Fibroblast of lung (primary cell): ENCODE measurements around the gene THRB. TPM values are rescaled to one million over a fixed set of nuclear protein-coding genes. Genes with fewer than 3 reads are reported as not detected.

Source experiments
- DNase-seq, 2 donors: peaks; one replicate each; pipeline versions ENCODE4 v3.0.0 to v3.0.0-alpha.2; 2010; ENCODE audit warnings: low read depth in 2 of 2
- H2AFZ ChIP-seq: 2 replicates; pipeline ENCODE4 v1.5.1; 2012; ENCODE audit warnings: low read length, control low read depth, inconsistent platforms
- H3K27ac ChIP-seq: 2 replicates; pipeline ENCODE4 v1.5.1; 2011; ENCODE audit warnings: low read length, control low read depth; ENCODE audit not compliant: insufficient read depth
- H3K27me3 ChIP-seq: 2 replicates; pipeline ENCODE4 v1.5.1; 2011; ENCODE audit warnings: mild to moderate bottlenecking, low read length; ENCODE audit not compliant: control insufficient read depth, insufficient read depth
- H3K36me3 ChIP-seq: 2 replicates; pipeline ENCODE4 v1.5.1; 2011; ENCODE audit warnings: low read length; ENCODE audit not compliant: control insufficient read depth, insufficient read depth
- H3K4me1 ChIP-seq: 2 replicates; pipeline ENCODE4 v1.5.1; 2011; ENCODE audit warnings: low read length; ENCODE audit not compliant: control insufficient read depth, insufficient read depth; ENCODE audit errors: extremely low read depth
- H3K4me2 ChIP-seq: 2 replicates; pipeline ENCODE4 v1.5.1; 2011; ENCODE audit warnings: low read length, control low read depth; ENCODE audit not compliant: insufficient read depth; ENCODE audit errors: extremely low read depth
- H3K4me3 ChIP-seq, 4 experiments: fragments of 200-600 bp in 1 of 4; sonication (generic) in 1 of 4; replicated peaks in 1 of 4; 2 replicates each; pipeline ENCODE4 v1.5.1; 2011 to 2016; ENCODE audit warnings: low read length in 4 of 4, low read depth in 3 of 4, mild to moderate bottlenecking in 3 of 4, control low read depth in 2 of 4, inconsistent platforms in 1 of 4, mixed read lengths in 1 of 4; ENCODE audit not compliant: insufficient read depth in 1 of 4; ENCODE audit errors: control extremely low read depth in 1 of 4
- H3K79me2 ChIP-seq: 2 replicates; pipeline ENCODE4 v1.5.1; 2012; ENCODE audit warnings: mild to moderate bottlenecking, low read length, inconsistent platforms; ENCODE audit not compliant: control insufficient read depth, insufficient read depth
- H3K9ac ChIP-seq: 2 replicates; pipeline ENCODE4 v1.5.1; 2011; ENCODE audit warnings: mild to moderate bottlenecking, low read length, control low read depth; ENCODE audit not compliant: insufficient read depth
- H3K9me3 ChIP-seq: 2 replicates; pipeline ENCODE4 v1.5.1; 2012; ENCODE audit warnings: low read depth, low read length; ENCODE audit not compliant: control insufficient read depth, insufficient read depth
- H4K20me1 ChIP-seq: 2 replicates; pipeline ENCODE4 v1.5.1; 2011; ENCODE audit warnings: low read length; ENCODE audit not compliant: control insufficient read depth, insufficient read depth; ENCODE audit errors: extremely low read depth
- CTCF ChIP-seq, 2 donors: IDR thresholded peaks in 1 of 2; conservative IDR thresholded peaks in 1 of 2; 1 replicate in 1 of 2; 2 replicates in 1 of 2; pipeline ENCODE4 v1.5.1; 2011 to 2012; ENCODE audit warnings: low read length in 2 of 2, control low read depth in 1 of 2, inconsistent platforms in 1 of 2, low read depth in 1 of 2, mild to moderate bottlenecking in 1 of 2
- EZH2 ChIP-seq: IDR thresholded peaks from 2 replicates; pipeline ENCODE4 v1.5.1; 2012; ENCODE audit warnings: low read length, control low read depth, mild to moderate bottlenecking; ENCODE audit errors: missing control alignments
- polyA plus RNA-seq, 2 donors: library from polyadenylated mRNA; depleted of rRNA in 1 of 2; stranded (reverse) in 1 of 2; unstranded in 1 of 2; fragments of >200 nt; gene quantifications; 2 replicates each; pipeline ENCODE4 v1.2.1, GENCODE V29; 2011 to 2012; ENCODE audit warnings: missing spikeins in 1 of 2
- total RNA-seq: library from RNA; depleted of rRNA; stranded (reverse); fragments of >200 nt; gene quantifications from 2 replicates; pipeline ENCODE4 v1.2.1, GENCODE V29; 2014

THRB gene
- total and polyA plus RNA-seq, 2 donors (not counting 1 experiment from before 2014, with no cell fraction given), result 4.2 to 7.4 TPM

- no peak for DNase-seq
- Histone ChIP-seq H3K27me3 (no peaks in the 10 kb centered on the region), H3K9me3 (no peaks in the 10 kb centered on the region), H2AFZ (no peak overlapping the region), H3K4me3 (no peak overlapping the region), H4K20me1 (no peaks in the 10 kb centered on the region), H3K4me2 (no peak overlapping the region), H3K79me2 (no peaks in the 10 kb centered on the region), H3K36me3 (no peaks in the 10 kb centered on the region), H3K4me1 (no peaks in the 10 kb centered on the region), H3K27ac (no peak overlapping the region), H3K9ac (no peak overlapping the region)
- TF ChIP-seq CTCF (conservative IDR thresholded peaks at IDR 0.05 in 1 of 2, IDR thresholded peaks at IDR 0.05 in 1 of 2; ENCODE audit: low read depth in 1 of 2, low read length in 2 of 2), result no peak
Measured at GRCh38 chr3:24157106-24157505, 337.5 kb downstream of the THRB start.

GRCh38 chr3:24156466-24156865 lies 338.2 kb downstream of the THRB start:
- Histone ChIP-seq H3K9me3 (no peaks in the 10 kb centered on the region), H3K27ac (no peak overlapping the region), H4K20me1 (no peaks in the 10 kb centered on the region), H3K9ac (no peak overlapping the region), H2AFZ (no peak overlapping the region), H3K36me3 (no peaks in the 10 kb centered on the region), H3K4me3 (no peak overlapping the region), H3K4me1 (no peaks in the 10 kb centered on the region), H3K79me2 (no peaks in the 10 kb centered on the region), H3K4me2 (no peak overlapping the region), H3K27me3 (no peaks in the 10 kb centered on the region)
- TF ChIP-seq CTCF (conservative IDR thresholded peaks at IDR 0.05 in 1 of 2, IDR thresholded peaks at IDR 0.05 in 1 of 2; ENCODE audit: low read depth in 1 of 2, low read length in 2 of 2) (no peak), EZH2 (no peak)
- DNase-seq, result peak in 1 of 2 donors; percentile 76

GRCh38 chr3:24155276-24155675 lies 339.4 kb downstream of the THRB start:
- DNase-seq, result no peak
- H3K9me3 ChIP-seq, result no peaks in the 10 kb centered on the region
- no peak overlapping the region for H3K27ac ChIP-seq
- TF ChIP-seq EZH2 (no peak), CTCF (conservative IDR thresholded peaks at IDR 0.05 in 1 of 2, IDR thresholded peaks at IDR 0.05 in 1 of 2; ENCODE audit: low read depth in 1 of 2, low read length in 2 of 2) (no peak)
- no peak overlapping the region for H2AFZ ChIP-seq
- H3K4me2 ChIP-seq, result no peak overlapping the region
- H3K36me3 ChIP-seq, result no peaks in the 10 kb centered on the region
- H4K20me1 ChIP-seq, result no peaks in the 10 kb centered on the region
- no peak overlapping the region for H3K4me3 ChIP-seq
- no peaks in the 10 kb centered on the region for H3K27me3 ChIP-seq
- H3K4me1 ChIP-seq, result no peaks in the 10 kb centered on the region
- H3K79me2 ChIP-seq, result no peaks in the 10 kb centered on the region
- H3K9ac ChIP-seq, result no peak overlapping the region
